Measurements from ENCODE around the gene FNDC3B. TPM values are rescaled to one million over a fixed set of nuclear protein-coding genes. Genes with fewer than 3 reads are reported as not detected.
A peak's percentile ranks its signal among the peaks of the same experiment; 100 is the strongest.

Gene FNDC3B
- total and polyA plus RNA-seq, 9 of the 15 experiments (the other 6 are each of a cell fraction or from before 2014, with no cell fraction given) = 7.0 to 35.8 (median 16.2) TPM

DNA sequence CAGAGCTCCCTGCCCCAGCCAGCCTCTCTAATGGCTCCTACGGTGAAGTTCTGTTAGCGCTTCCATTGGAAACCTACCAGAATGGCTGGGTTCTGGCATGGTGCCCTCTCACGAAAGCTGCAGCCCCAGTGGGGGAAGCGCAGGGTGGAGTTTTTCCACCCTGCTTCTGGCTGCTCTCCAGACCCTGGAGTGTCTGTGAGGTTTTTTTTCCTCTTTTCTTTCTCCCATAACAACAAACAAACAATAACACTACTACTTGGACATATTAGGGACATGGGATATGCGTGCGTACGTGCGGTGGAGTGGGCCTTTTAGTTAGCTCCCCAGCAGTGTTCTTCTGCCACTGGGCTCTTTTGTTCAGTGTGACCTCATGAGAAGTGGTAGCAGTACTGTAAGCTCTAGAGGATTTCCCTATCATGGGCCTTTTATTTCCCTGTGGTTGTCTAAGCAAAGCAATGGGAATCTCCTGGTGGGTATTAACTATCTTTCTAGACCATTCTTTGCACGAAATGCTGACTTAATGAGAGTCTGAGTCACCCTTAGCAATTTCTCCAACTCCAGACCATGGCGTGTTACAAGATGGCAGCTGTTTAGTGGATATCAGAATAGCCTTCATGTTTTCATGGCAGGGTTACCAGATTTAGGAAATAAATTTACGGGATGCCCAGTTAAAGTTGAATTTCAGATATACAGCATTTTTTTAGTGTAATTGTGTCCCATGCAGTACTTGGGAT is 161.9 kb downstream of the FNDC3B start (continued):
- TF ChIP-seq SOX6 (IDR thresholded peaks at IDR 0.05) = no peak
- no peak for TF ChIP-seq HDGF (IDR thresholded peaks at IDR 0.05)
- TF ChIP-seq, protein P1, sequence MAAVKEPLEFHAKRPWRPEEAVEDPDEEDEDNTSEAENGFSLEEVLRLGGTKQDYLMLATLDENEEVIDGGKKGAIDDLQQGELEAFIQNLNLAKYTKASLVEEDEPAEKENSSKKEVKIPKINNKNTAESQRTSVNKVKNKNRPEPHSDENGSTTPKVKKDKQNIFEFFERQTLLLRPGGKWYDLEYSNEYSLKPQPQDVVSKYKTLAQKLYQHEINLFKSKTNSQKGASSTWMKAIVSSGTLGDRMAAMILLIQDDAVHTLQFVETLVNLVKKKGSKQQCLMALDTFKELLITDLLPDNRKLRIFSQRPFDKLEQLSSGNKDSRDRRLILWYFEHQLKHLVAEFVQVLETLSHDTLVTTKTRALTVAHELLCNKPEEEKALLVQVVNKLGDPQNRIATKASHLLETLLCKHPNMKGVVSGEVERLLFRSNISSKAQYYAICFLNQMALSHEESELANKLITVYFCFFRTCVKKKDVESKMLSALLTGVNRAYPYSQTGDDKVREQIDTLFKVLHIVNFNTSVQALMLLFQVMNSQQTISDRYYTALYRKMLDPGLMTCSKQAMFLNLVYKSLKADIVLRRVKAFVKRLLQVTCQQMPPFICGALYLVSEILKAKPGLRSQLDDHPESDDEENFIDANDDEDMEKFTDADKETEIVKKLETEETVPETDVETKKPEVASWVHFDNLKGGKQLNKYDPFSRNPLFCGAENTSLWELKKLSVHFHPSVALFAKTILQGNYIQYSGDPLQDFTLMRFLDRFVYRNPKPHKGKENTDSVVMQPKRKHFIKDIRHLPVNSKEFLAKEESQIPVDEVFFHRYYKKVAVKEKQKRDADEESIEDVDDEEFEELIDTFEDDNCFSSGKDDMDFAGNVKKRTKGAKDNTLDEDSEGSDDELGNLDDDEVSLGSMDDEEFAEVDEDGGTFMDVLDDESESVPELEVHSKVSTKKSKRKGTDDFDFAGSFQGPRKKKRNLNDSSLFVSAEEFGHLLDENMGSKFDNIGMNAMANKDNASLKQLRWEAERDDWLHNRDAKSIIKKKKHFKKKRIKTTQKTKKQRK (IDR thresholded peaks at IDR 0.05; ENCODE audit: borderline replicate concordance, low read depth, low read length) = no peak
- 0 out of 2 replicates have a peak, but pooled peaks have one; percentile 52 for TF ChIP-seq SMAD4 (CRISPR knock-in tag; conservative IDR thresholded peaks at IDR 0.05)
- peak; percentile 13 for TF ChIP-seq FOS (IDR thresholded peaks at IDR 0.05; ENCODE audit: extremely low read depth, insufficient read length)
- no peak; the same call in 1 of the 2 replicates for TF ChIP-seq ATF7 (IDR thresholded peaks at IDR 0.05)
- peak; percentile 42; the same call in 1 of the 2 replicates for TF ChIP-seq CXXC5 (CRISPR knock-in tag; IDR thresholded peaks at IDR 0.05)
- TF ChIP-seq GABPA (tag; conservative IDR thresholded peaks at IDR 0.05; ENCODE audit: low read depth) = peak; percentile 43; the same call in 1 of the 2 replicates
- no peak for TF ChIP-seq FOXM1 (IDR thresholded peaks at IDR 0.05; ENCODE audit: low read depth)
- TF ChIP-seq FOXM1 (CRISPR knock-in tag; IDR thresholded peaks at IDR 0.05; ENCODE audit: low read depth) = no peak
- TF ChIP-seq TCF3 (CRISPR knock-in tag; IDR thresholded peaks at IDR 0.05) = peak; percentile 40; the same call in 1 of the 2 replicates
- TF ChIP-seq SMARCC2 (IDR thresholded peaks at IDR 0.05; ENCODE audit: low read depth) = no peak
- no peak for TF ChIP-seq CCNT2 (IDR thresholded peaks at IDR 0.05; ENCODE audit: borderline replicate concordance, extremely low read depth, insufficient read length, low read depth, low read length)
- TF ChIP-seq, protein P2, sequence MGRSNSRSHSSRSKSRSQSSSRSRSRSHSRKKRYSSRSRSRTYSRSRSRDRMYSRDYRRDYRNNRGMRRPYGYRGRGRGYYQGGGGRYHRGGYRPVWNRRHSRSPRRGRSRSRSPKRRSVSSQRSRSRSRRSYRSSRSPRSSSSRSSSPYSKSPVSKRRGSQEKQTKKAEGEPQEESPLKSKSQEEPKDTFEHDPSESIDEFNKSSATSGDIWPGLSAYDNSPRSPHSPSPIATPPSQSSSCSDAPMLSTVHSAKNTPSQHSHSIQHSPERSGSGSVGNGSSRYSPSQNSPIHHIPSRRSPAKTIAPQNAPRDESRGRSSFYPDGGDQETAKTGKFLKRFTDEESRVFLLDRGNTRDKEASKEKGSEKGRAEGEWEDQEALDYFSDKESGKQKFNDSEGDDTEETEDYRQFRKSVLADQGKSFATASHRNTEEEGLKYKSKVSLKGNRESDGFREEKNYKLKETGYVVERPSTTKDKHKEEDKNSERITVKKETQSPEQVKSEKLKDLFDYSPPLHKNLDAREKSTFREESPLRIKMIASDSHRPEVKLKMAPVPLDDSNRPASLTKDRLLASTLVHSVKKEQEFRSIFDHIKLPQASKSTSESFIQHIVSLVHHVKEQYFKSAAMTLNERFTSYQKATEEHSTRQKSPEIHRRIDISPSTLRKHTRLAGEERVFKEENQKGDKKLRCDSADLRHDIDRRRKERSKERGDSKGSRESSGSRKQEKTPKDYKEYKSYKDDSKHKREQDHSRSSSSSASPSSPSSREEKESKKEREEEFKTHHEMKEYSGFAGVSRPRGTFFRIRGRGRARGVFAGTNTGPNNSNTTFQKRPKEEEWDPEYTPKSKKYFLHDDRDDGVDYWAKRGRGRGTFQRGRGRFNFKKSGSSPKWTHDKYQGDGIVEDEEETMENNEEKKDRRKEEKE (IDR thresholded peaks at IDR 0.05; ENCODE audit: borderline replicate concordance in 1 of 2, control insufficient read depth in 1 of 2, low read depth in 2 of 2, low read length in 1 of 2) = no peak
- no peak for TF ChIP-seq NONO (IDR thresholded peaks at IDR 0.05; ENCODE audit: low read depth in 2 of 2, low read length in 1 of 2)
